HFF-Myc (cell line): ENCODE data around the gene EPHA8.
A peak's percentile ranks its signal among the peaks of the same experiment; 100 is the strongest.

Experiments used
- DNase-seq: peaks from one replicate; pipeline ENCODE4 v3.0.0-alpha.2; 2011; ENCODE audit warnings: low read depth; ENCODE audit errors: extremely low read depth
- H3K4me3 ChIP-seq: replicated peaks from 2 replicates; pipeline ENCODE4 v1.5.1; 2011; ENCODE audit warnings: low read depth, mild to moderate bottlenecking, control low read depth, low read length
- CTCF ChIP-seq: IDR thresholded peaks from 2 replicates; pipeline ENCODE4 v1.5.1; 2012; ENCODE audit warnings: mild to moderate bottlenecking, low read depth, low read length, control low read depth; ENCODE audit errors: missing control alignments

Gene EPHA8

GRCh38 chr1:22641906-22642636, 78.8 kb downstream of the EPHA8 start:
- no peak overlapping the region for H3K4me3 ChIP-seq
- DNase-seq: no peak
- peak; percentile 94 for TF ChIP-seq CTCF

- TF ChIP-seq CTCF: no peak
- no peak within 1 kb of the TSS for H3K4me3 ChIP-seq
- no peak for DNase-seq
These were observed 80.1 kb downstream of the EPHA8 start, which contains the start of gene C1QC for GRCh38 chr1:22643381-22643780. Gene C1QC (plus strand): TSS chr1:22643633. CDS start chr1:22644024, 391 bp downstream.

GRCh38 chr1:22643928-22644327, 80.6 kb downstream of the EPHA8 start:
- H3K4me3 ChIP-seq: no peak overlapping the region
- no peak for DNase-seq
- TF ChIP-seq CTCF: no peak

GRCh38 chr1:22645931-22646330, 82.6 kb downstream of the EPHA8 start:
- no peak overlapping the region for H3K4me3 ChIP-seq
- TF ChIP-seq CTCF: no peak
- no peak for DNase-seq

GRCh38 chr1:22646384-22646783, 83.1 kb downstream of the EPHA8 start:
- no peak for DNase-seq
- TF ChIP-seq CTCF: no peak
- no peak overlapping the region for H3K4me3 ChIP-seq

- no peak for TF ChIP-seq CTCF
- no peak for DNase-seq
- H3K4me3 ChIP-seq: no peak overlapping the region
These were observed 86.9 kb downstream of the EPHA8 start for GRCh38 chr1:22650089-22650693.
